ENCODE measurements around the gene XRCC3. TPM values are rescaled to one million over a fixed set of nuclear protein-coding genes. Genes with fewer than 3 reads are reported as not detected.

The XRCC3 gene
- total and polyA plus RNA-seq, 10 of the 15 experiments (the other 5 are each of a cell fraction or from before 2014, with no cell fraction given): 0.37 to 52.0 (median 26.8) TPM

- TF ChIP-seq IRF5 (IDR thresholded peaks at IDR 0.05; ENCODE audit: borderline replicate concordance) (no peak), SREBF1 (IDR thresholded peaks at IDR 0.05; ENCODE audit: low read length) (no peak), SRF (IDR thresholded peaks at IDR 0.05; ENCODE audit: low read depth in 2 of 2, low read length in 2 of 2) (no peak), CBFB (IDR thresholded peaks at IDR 0.05; ENCODE audit: low read depth) (peak; percentile 81; the same call in 1 of the 2 replicates), FOXK2 (IDR thresholded peaks at IDR 0.05) (no peak), CUX1 (IDR thresholded peaks at IDR 0.05; ENCODE audit: insufficient replicate concordance, low read depth, low read length) (no peak), KAT2A (conservative IDR thresholded peaks at IDR 0.05; ENCODE audit: control insufficient read depth, low read depth, low read length) (no peak), SREBF2 (IDR thresholded peaks at IDR 0.05; ENCODE audit: low read length) (no peak), NRF1 (conservative IDR thresholded peaks at IDR 0.05; ENCODE audit: low read depth, low read length) (no peak), HCFC1 (IDR thresholded peaks at IDR 0.05; ENCODE audit: low read length) (no peak), ATF3 (IDR thresholded peaks at IDR 0.05; ENCODE audit: borderline replicate concordance, extremely low read depth, low read depth, low read length) (no peak), ZNF622 (IDR thresholded peaks at IDR 0.05) (no peak), BACH1 (IDR thresholded peaks at IDR 0.05; ENCODE audit: borderline replicate concordance) (no peak), E2F4 (IDR thresholded peaks at IDR 0.05; ENCODE audit: low read depth, low read length) (no peak), ZBED1 (IDR thresholded peaks at IDR 0.05; ENCODE audit: borderline replicate concordance) (no peak), PBX3 (IDR thresholded peaks at IDR 0.05; ENCODE audit: insufficient replicate concordance, low read depth, low read length) (no peak), NFYB (IDR thresholded peaks at IDR 0.05; ENCODE audit: insufficient read depth, low read depth, low read length) (no peak), YY1 (IDR thresholded peaks at IDR 0.05; ENCODE audit: low read depth, low read length) (no peak), TBL1XR1 (IDR thresholded peaks at IDR 0.05; ENCODE audit: low read depth, low read length) (no peak), STAT1 (conservative IDR thresholded peaks at IDR 0.05) (no peak), EP300 (IDR thresholded peaks at IDR 0.05; ENCODE audit: borderline replicate concordance in 1 of 2, control insufficient read depth in 1 of 2, low read depth in 2 of 2, low read length in 2 of 2) (peak in 1 of 2 experiments; percentile 27; a peak in 1 of 4 replicates)
These were observed 48.7 kb upstream of the XRCC3 start (continued) for GRCh38 chr14:103763730-103764488.
